Transverse colon (tissue), 4 donors: ENCODE data around the gene LRP1. TPM values are rescaled to one million over a fixed set of nuclear protein-coding genes. Genes with fewer than 3 reads are reported as not detected.

Experiments
- DNase-seq: peaks from one replicate; pipeline ENCODE4 v3.0.0-alpha.2; 2019
- H3K27ac ChIP-seq, 4 donors: fragments of 200-600 bp; sonication (generic); 2 replicates each; pipeline ENCODE4 v1.5.1; 2016 to 2018; ENCODE audit warnings: inconsistent platforms in 4 of 4
- H3K27me3 ChIP-seq: fragments of 200-600 bp; sonication (generic); 2 replicates; pipeline ENCODE4 v1.5.1; 2017; ENCODE audit warnings: inconsistent platforms
- H3K36me3 ChIP-seq, 4 donors: fragments of 200-600 bp; sonication (generic); 2 replicates each; pipeline ENCODE4 v1.5.1; 2017 to 2019; ENCODE audit warnings: inconsistent platforms in 4 of 4
- H3K4me1 ChIP-seq, 4 donors: fragments of 200-600 bp; sonication (generic); 2 replicates each; pipeline ENCODE4 v1.5.1; 2017 to 2020; ENCODE audit warnings: inconsistent platforms in 4 of 4
- H3K4me3 ChIP-seq, 4 donors: fragments of 200-600 bp; sonication (generic); 1 replicate in 1 of 4; 2 replicates in 3 of 4; pipeline versions ENCODE4 v1.5.1 to v1.6.1; 2017 to 2019; ENCODE audit warnings: inconsistent platforms in 4 of 4
- H3K9me3 ChIP-seq, 2 donors: fragments of 200-600 bp; sonication (generic); 2 replicates each; pipeline ENCODE4 v1.5.1; 2017 to 2019; ENCODE audit warnings: inconsistent platforms in 2 of 2
- EP300 ChIP-seq: sonication (generic); formaldehyde crosslinking; IDR thresholded peaks from one replicate; pipeline ENCODE4 v1.6.1; 2017; ENCODE audit warnings: antibody characterized with exemption, low read depth
- POLR2A ChIP-seq: fragments of 450-650 bp; IDR thresholded peaks from one replicate; pipeline ENCODE4 v1.6.1; 2016; ENCODE audit warnings: antibody characterized with exemption, mild to moderate bottlenecking, moderate library complexity
- POLR2AphosphoS5 ChIP-seq, 3 donors: sonication (generic); formaldehyde crosslinking; IDR thresholded peaks; one replicate each; pipeline ENCODE4 v1.6.1; 2016; ENCODE audit warnings: antibody characterized with exemption in 3 of 3
- WGBS, 2 donors: methylation state at CpG; one replicate each; pipeline ENCODE4 v1.1.5; 2018; ENCODE audit warnings: low coverage in 1 of 2; 5-methylcytosine and 5-hydroxymethylcytosine counted together
- in situ Hi-C, 4 donors: fragments of 200-750 bp; cut with MboI; loops; one replicate each; pipeline versions ENCODE4 v1.15.0 to v1.15.1; 2017; ENCODE audit warnings: low sequenced_read_pairs in 3 of 4, low pct_ligation_motif_present in 1 of 4, low pct_unique_long_range_greater_than_20kb in 1 of 4
- intact Hi-C: fragments of 100-400 bp; cut with DNase I; formaldehyde crosslinking; loops from one replicate; pipeline ENCODE4 v1.15.1; 2023; ENCODE audit warnings: low total_unique reads
- total RNA-seq, 4 donors: library from RNA; depleted of rRNA; stranded (reverse); fragments of >200 nt; gene quantifications; one replicate each; pipeline ENCODE4 v1.1.0, GENCODE V29; 2016
- TF ChIP-seq, protein P1 (sequence below), 5 experiments: fragments of 200-600 bp in 3 of 5; fragments of 450-650 bp in 2 of 5; sonication (generic) in 3 of 5; IDR thresholded peaks; 1 replicate in 2 of 5; 2 replicates in 3 of 5; pipeline ENCODE4 v1.5.1; 2016 to 2017; ENCODE audit warnings: antibody characterized with exemption in 5 of 5, inconsistent platforms in 3 of 5, mild to moderate bottlenecking in 2 of 5, moderate library complexity in 1 of 5

The LRP1 gene
- total RNA-seq, 4 donors from 2014 or later = 94.3 to 248 (median 199) TPM

DNA sequence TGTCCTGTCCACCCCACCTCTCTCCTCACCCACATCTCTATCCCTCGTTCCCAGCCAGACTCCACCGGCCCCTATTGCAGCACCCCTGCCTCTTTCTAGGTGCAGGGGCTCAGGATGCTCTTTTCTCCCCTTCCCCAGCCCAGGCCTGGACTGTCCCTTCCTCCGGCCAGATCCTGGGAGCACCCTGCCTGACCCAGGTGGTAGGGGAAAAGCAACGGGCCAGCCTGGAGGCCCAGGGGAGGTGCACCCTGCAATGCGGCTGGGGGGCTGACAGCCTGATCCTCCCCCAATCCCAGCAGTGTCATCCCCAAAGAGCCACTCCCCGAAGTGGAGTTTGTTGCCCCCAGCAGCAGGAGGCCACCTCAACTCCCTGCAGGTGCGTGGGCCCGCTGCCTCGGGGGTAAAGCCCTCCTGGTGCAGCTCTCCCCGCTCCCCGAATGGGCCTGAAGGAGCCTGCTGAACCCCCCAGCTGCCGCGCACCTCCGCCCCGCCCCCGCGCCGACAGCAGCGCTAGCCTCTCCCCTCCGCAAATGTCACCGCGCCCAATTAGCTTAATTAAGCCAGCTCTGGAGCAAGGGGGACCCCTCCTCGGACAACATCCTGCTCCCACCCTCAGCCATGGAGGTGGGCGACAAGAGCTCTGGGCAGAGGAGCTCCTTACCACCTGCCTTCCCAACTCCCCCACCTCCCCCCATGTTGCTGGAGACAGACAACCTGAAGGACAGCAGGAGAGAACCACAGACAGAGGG, 93.1 kb downstream of the LRP1 start:
- Histone ChIP-seq H3K27ac (no peak overlapping the region), H3K4me3 (no peak overlapping the region)
- in situ Hi-C loops = no loop called here

DNA sequence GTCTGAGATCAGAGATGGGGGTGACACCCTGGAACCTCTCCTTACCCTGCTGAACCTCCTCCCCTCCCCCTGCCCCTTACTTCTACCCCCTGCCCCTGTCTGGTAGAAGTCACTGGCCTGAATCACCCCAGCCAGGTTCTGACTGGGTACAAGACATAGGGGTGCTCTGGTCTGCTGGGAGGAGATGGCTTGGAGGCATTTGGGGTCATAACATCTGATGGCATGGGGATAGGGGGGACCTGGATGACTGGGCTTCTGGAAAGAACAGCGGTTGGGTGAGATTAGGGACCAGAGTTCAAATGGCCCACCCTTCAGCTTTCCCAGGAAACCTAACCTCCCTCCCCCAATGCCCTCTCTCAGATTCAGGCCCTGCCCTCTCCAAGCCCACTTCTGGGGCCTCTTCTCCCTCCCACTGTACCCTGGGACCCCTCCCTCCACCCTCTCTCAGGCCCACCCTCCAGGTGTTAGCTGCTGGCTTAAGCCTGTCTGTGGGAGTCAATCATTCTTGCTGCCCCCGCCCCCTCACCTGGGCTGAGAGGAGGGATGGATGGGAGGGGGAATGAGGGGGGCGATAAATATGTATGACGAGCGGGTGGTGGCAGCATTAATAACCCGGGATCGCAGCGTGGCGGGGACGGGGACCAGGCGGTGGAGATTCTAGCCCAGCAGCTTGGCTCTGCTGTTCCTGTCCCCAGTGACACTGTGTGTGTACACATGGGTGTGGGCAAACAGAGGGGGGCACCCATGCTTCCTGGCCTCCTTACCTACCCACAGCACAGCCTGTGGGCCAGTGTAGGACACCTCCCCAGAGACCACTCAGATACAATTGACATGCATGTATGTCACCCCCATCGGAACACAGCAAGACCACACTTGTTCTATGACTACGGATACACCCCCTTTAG, 94.3 kb downstream of the LRP1 start:
- no peaks in the 10 kb centered on the region for H3K9me3 ChIP-seq

More for the DNA sequence above, 93.1 kb downstream of the LRP1 start:
- Histone ChIP-seq H3K4me1 (peaks cover 12 to 24% (median 18%) of the 10 kb centered on the region in 4 donors), H3K9me3 (no peaks in the 10 kb centered on the region), H3K36me3 (no peaks in the 10 kb centered on the region), H3K27me3 (peaks cover 99% of the 10 kb centered on the region)
- 23% methylated on average over 16 of the region's 24 CpGs; no CpG with 5 or more reads in 1 of the 2 donors for WGBS, 2 donors
- no peak for DNase-seq
- intact Hi-C loops = no loop called here
- TF ChIP-seq POLR2A (no peak), POLR2AphosphoS5 (IDR thresholded peaks at IDR 0.05) (no peak), EP300 (no peak)
- TF ChIP-seq, protein P1, sequence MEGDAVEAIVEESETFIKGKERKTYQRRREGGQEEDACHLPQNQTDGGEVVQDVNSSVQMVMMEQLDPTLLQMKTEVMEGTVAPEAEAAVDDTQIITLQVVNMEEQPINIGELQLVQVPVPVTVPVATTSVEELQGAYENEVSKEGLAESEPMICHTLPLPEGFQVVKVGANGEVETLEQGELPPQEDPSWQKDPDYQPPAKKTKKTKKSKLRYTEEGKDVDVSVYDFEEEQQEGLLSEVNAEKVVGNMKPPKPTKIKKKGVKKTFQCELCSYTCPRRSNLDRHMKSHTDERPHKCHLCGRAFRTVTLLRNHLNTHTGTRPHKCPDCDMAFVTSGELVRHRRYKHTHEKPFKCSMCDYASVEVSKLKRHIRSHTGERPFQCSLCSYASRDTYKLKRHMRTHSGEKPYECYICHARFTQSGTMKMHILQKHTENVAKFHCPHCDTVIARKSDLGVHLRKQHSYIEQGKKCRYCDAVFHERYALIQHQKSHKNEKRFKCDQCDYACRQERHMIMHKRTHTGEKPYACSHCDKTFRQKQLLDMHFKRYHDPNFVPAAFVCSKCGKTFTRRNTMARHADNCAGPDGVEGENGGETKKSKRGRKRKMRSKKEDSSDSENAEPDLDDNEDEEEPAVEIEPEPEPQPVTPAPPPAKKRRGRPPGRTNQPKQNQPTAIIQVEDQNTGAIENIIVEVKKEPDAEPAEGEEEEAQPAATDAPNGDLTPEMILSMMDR (IDR thresholded peaks at IDR 0.05) = no peak

DNA sequence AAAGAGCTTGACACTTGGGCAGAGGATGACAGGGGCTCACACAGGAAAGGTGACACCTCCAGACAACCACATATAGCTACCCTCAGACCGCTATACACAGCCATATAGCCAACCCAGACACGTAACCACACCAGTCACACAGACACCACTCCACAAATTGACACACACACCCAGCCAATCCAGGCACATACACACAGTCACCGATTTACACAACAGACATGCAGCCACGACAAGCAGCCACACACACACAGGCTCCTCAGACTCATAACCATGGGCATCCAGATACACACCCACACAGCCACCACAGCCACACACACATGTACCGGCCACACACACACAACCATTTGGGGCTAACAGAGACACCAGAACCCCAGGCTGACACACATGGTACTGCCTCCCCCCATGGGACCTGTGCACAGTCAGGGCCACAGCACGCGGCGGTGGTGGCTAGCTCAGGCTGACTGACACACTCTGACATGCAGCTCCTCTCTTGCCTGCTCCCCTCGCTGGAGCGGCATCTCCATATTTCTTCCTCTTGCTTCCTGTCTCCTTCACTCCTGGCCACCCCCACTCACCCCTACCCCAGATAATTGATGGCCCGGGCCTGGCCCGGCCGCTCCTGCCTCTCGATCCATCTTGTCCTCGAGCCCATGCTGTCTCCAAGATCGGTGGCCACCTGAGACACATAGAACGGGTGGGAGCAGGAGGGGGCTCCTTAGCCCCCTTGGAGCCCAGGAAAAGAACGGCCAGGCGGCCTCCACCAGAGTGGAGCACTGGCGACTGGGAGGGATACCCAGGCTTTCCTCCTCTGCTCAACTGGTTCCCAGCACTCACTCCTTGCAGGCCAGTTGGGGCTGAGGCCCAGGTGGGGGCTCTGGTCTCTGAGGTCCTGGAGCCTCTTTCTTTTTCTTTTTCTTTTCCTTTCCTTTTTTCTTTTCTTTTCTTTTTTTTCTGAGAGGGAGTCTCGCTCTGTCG, 95.2 kb downstream of the LRP1 start:
- WGBS, 2 donors = 68 to 82% methylated on average over 3 to 22 of the region's 22 CpGs
- in situ Hi-C loops = no loop called here
- H3K4me1 ChIP-seq = peaks cover 11 to 28% (median 17%) of the 10 kb centered on the region in 4 donors
- H3K9me3 ChIP-seq = no peaks in the 10 kb centered on the region
- TF ChIP-seq POLR2A = no peak
- no peak for TF ChIP-seq EP300
- intact Hi-C loops = no loop called here
- H3K27ac ChIP-seq = no peak overlapping the region
- DNase-seq = no peak
- H3K27me3 ChIP-seq = peaks cover 88% of the 10 kb centered on the region
- H3K4me3 ChIP-seq = no peak overlapping the region
- no peaks in the 10 kb centered on the region for H3K36me3 ChIP-seq

More for the DNA sequence above, 94.3 kb downstream of the LRP1 start:
- Histone ChIP-seq H3K4me3 (no peak overlapping the region), H3K27me3 (peaks cover 98% of the 10 kb centered on the region), H3K4me1 (peaks cover 11 to 26% (median 18%) of the 10 kb centered on the region in 4 donors), H3K36me3 (no peaks in the 10 kb centered on the region), H3K27ac (no peak overlapping the region)
- WGBS, 2 donors = 40% methylated on average over 13 of the region's 13 CpGs; no CpG with 5 or more reads in 1 of the 2 donors
- no peak for TF ChIP-seq POLR2AphosphoS5 (IDR thresholded peaks at IDR 0.05)
- TF ChIP-seq EP300 = no peak
- TF ChIP-seq, protein P1 (IDR thresholded peaks at IDR 0.05) = no peak
- DNase-seq = no peak
- in situ Hi-C loops = no loop called here
- intact Hi-C loops = no loop called here

DNA sequence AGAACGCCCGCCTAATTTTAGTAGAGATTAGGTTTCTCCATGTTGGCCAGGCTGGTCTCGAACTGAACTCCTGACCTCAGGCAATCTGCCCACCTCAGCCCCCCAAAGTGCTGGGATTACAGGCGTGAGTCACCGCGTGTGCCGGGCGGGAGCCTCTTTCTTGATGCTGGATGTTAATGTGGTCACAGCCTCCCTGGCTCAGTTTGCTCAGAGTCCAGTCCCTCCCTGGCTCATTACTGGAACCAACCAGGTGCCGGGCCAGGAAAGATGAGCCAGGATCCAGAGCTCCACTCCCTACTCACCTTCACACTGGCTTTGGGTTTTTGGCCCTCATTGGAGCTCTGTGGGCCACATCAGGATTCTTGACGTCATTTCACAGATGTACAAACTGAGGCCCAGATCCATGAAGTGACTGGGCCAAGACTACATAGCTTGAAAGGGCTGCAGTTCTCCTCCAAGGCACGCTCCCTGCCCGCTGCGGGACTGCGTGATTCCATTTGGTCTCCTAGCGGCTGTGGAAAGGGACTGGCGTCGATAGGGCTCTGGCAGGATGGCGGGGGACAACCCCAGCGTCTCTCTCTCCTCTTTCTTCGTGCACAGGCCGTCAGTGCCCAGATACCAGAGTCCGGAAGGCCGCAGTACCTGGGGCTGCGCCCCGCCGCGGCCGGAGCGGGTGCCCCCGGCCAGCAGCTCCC, 96.1 kb downstream of the LRP1 start:
- WGBS, 2 donors = 58 to 87% methylated on average over 3 to 29 of the region's 30 CpGs
- no peak for TF ChIP-seq POLR2A
- TF ChIP-seq, protein P1 (IDR thresholded peaks at IDR 0.05) = no peak
- no peak for TF ChIP-seq EP300
- TF ChIP-seq POLR2AphosphoS5 (IDR thresholded peaks at IDR 0.05) = no peak
- Histone ChIP-seq H3K36me3 (no peaks in the 10 kb centered on the region), H3K27me3 (peaks cover 79% of the 10 kb centered on the region), H3K4me3 (no peak overlapping the region), H3K9me3 (no peaks in the 10 kb centered on the region), H3K27ac (no peak overlapping the region), H3K4me1 (peaks cover 11 to 35% (median 21%) of the 10 kb centered on the region in 4 donors)
- in situ Hi-C loops = no loop called here
- intact Hi-C loops = no loop called here
- DNase-seq = no peak
